Measurements from ENCODE around the gene GOLGA2.

DNA sequence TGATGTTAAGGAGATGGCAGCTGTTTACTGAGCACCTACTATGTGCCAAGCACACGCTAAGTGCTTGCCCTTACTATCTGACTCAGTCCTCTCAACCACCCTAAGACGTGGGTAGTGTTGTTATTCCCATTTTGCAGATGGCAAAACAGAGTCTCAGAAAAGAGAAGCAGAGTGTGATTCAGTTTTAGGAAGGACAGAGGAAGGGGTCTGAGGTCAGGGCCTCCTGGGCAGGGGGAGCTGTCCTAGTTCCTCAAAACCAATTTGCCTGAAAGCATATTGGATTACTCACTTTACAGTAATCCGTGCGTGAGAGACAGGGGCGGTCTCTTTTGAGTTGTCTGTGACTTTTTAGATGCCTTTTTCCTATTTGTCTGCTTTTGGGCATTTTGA, 49.4 kb downstream of the GOLGA2 start:
- TF ChIP-seq CTCF (conservative IDR thresholded peaks at IDR 0.05; ENCODE audit: low read depth, low read length) (no peak), SMC3 (IDR thresholded peaks at IDR 0.05; ENCODE audit: low read depth, low read length) (no peak), MXI1 (IDR thresholded peaks at IDR 0.05; ENCODE audit: borderline replicate concordance, low read depth, low read length) (no peak), POLR2A (IDR thresholded peaks at IDR 0.05; ENCODE audit: low read depth, low read length) (no peak), CHD1 (IDR thresholded peaks at IDR 0.05; ENCODE audit: low read depth, low read length) (no peak), NFE2L2 (IDR thresholded peaks at IDR 0.05; ENCODE audit: low read depth, low read length) (no peak), CEBPB (IDR thresholded peaks at IDR 0.05; ENCODE audit: low read depth, low read length) (no peak), MAFK (IDR thresholded peaks at IDR 0.05; ENCODE audit: low read depth, low read length) (no peak), RAD21 (IDR thresholded peaks at IDR 0.05; ENCODE audit: low read length) (no peak), RFX5 (IDR thresholded peaks at IDR 0.05; ENCODE audit: low read depth, low read length) (no peak)
- TF ChIP-seq, protein P1, sequence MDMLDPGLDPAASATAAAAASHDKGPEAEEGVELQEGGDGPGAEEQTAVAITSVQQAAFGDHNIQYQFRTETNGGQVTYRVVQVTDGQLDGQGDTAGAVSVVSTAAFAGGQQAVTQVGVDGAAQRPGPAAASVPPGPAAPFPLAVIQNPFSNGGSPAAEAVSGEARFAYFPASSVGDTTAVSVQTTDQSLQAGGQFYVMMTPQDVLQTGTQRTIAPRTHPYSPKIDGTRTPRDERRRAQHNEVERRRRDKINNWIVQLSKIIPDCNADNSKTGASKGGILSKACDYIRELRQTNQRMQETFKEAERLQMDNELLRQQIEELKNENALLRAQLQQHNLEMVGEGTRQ (IDR thresholded peaks at IDR 0.05; ENCODE audit: low read depth, low read length) = no peak
